T-helper 1 cell (primary cell): ENCODE data around the gene ZNF219.

Source experiments
- DNase-seq, 5 donors: peaks; one replicate each; pipeline ENCODE4 v3.0.0-alpha.2; 2012 to 2020
- total RNA-seq, 4 donors: gene quantifications; one replicate each; lab custom pipeline; 2026; lab: John Stamatoyannopoulos, UW

ZNF219 gene
- total RNA-seq = 12.3 to 23.2 (median 17.5) reads per million in 4 donors

- DNase-seq = peak in 1 of 5 donors; percentile 60
Measured at GRCh38 chr14:21098076-21098891, at the start of gene ZNF219. Gene ZNF219, minus strand, starts transcription at chr14:21098655. Its CDS starts 5,064 bp downstream, at chr14:21093591.

GRCh38 chr14:21145437-21145836 lies 47.0 kb upstream of the ZNF219 start:
- DNase-seq = no peak

GRCh38 chr14:21142357-21142756 lies 43.9 kb upstream of the ZNF219 start:
- no peak for DNase-seq

- no peak for DNase-seq
Measured at GRCh38 chr14:21136024-21136423, 37.6 kb upstream of the ZNF219 start.

GRCh38 chr14:21133901-21134300 lies 35.4 kb upstream of the ZNF219 start:
- no peak for DNase-seq

- no peak for DNase-seq
Measured at GRCh38 chr14:21123429-21123828, 25.0 kb upstream of the ZNF219 start.

DNA sequence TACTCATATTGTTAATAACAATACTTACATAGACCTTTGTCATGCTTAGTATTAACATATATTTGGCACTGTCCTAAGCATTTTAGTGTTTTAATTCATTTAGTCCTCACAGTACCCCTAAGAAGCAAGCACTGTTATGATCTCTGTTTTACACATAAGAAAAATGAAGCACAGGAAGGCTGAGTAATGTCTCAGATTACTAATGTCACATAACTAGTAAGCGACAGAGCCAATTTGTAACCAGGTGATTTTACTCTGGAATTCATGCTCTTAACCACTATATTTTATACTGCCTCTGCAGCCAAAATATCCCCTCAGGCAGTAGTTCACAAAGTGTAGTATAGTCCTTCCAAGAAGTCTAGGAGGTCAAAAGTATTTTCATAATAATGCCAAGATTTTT lies 22.7 kb upstream of the ZNF219 start:
- no peak for DNase-seq

DNA sequence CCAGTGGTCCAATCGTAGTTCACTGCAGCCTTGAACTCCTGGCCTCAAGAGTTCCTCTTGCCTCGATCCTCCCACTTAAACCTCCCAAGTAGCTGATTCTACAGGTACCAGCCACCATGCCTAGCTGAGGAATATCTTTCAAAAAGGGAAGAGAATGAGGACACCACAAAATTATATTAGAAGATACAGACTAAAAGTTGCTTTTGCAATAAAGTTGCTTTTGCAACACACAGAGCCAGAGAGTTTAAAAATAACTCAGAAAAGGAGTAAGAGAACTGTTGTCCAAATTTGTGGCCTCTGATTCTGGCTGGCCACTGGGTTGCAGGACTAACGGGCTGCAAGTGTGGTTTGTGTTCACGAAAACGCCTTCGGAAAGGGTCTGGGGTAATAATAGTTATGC lies 22.2 kb upstream of the ZNF219 start:
- DNase-seq = no peak

- DNase-seq = no peak
Measured at GRCh38 chr14:21118933-21119332, 20.5 kb upstream of the ZNF219 start.

- no peak for DNase-seq
Measured at GRCh38 chr14:21113369-21113768, 14.9 kb upstream of the ZNF219 start.

GRCh38 chr14:21112255-21112654 lies 13.8 kb upstream of the ZNF219 start:
- DNase-seq = no peak

GRCh38 chr14:21109377-21110138 lies 11.1 kb upstream of the ZNF219 start:
- peak in 1 of 5 donors; percentile 52 for DNase-seq

- no peak for DNase-seq
Measured at GRCh38 chr14:21108791-21109190, 10.3 kb upstream of the ZNF219 start.

- DNase-seq = no peak
Measured at GRCh38 chr14:21107283-21107800, 8.9 kb upstream of the ZNF219 start.

DNA sequence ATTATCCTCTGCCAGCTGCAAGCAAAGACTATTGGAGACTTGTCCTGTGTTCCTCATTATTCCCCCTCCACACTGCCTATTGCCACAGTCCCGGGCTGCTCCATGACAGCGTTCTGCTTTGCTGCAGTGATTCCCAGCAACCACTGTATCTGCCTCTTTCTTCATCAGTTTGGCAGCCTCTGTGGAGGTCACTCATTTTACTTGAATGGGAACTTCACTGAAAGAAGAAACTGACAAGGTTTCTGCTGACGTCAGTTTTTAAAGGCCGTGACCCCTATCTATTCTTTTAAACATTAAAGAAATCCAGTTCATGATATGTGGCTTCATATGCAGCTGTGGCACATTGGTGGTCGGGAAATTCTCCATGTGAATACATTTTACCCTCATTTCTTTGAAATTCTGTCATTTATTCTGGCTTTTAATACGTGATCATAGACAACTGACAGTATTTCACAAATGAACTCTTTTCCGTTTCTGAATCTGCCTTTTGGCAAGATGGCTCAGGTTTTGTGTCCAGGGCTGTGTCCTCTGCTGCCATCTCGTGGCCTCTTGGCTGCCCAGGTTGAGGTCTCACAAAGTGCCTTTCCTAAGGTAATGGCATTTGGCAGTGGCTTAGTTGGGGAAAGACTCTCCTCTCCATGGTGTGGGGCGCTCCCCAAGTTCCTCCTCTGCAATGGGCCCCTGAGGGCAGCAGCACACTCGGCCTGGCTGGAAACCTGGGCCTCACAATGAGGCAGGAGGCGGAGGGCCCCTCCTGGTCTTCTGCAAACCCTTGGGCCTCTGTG lies 8.2 kb upstream of the ZNF219 start:
- DNase-seq = peak; percentile 44 to 70 (median 61)

DNA sequence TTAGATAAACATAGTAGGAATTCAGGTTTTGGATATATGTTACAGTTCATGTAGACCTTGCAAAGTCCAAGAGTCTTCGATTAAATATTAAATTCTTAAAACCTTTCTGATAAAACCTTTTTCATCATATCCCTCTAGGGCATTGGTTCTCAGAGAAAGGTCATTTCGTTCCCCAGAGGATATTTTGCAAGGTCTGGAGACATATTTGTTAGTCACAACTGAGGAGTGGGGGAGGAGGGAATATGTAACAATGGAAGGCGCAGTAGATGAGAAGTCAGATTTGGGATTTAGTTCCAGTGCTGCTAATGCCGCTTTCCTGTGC lies 7.7 kb upstream of the ZNF219 start:
- no peak for DNase-seq

GRCh38 chr14:21105095-21105494 lies 6.6 kb upstream of the ZNF219 start:
- DNase-seq = no peak

DNA sequence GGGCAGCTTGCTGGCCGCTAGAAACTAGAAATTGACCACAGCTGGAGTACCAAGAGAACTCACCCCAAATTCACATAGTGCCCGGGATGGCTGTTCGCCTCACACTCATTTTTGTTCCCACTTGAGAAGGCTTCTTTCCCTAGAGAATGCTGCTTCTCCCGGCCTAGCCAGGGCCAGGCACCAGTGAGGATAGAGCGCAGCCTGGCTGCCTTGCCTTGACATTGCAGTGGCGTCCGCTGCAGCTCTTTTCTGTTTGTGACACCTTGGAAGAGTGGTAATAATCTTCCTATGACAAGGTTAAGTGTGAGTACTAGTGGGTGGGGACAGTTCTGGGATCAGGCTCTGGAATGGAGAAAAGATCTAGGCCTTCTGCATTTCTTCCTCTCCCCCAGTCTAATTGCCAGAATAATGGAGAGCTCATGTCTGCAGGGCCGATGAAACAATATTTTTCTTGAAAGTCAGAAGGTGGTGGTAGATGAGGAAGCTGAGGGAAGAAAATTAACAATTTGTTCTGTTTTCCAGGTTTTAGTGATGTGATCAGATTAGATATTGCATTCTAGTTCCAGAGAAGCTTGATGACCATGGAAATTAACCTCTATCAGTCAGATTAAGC lies 6.1 kb upstream of the ZNF219 start:
- DNase-seq = peak in 4 of 5 donors; percentile 50 to 64 (median 56)

GRCh38 chr14:21103710-21104447 lies 5.4 kb upstream of the ZNF219 start:
- DNase-seq = peak; percentile 78 to 96 (median 88)

DNA sequence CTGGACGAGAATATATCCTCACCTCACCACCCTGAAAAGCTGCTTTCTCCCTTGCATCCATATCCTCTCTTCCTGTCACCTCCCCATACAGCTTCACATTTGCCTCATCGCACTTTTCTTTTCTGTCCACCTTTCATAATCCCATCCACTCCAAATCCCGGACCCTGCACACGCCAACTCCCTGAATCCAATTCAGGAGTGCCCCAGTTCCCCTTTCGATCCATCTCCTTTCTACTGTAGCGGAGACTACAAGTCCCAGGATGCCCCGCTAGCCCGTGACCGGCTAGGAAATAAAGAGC lies 4.9 kb upstream of the ZNF219 start:
- DNase-seq = no peak

DNA sequence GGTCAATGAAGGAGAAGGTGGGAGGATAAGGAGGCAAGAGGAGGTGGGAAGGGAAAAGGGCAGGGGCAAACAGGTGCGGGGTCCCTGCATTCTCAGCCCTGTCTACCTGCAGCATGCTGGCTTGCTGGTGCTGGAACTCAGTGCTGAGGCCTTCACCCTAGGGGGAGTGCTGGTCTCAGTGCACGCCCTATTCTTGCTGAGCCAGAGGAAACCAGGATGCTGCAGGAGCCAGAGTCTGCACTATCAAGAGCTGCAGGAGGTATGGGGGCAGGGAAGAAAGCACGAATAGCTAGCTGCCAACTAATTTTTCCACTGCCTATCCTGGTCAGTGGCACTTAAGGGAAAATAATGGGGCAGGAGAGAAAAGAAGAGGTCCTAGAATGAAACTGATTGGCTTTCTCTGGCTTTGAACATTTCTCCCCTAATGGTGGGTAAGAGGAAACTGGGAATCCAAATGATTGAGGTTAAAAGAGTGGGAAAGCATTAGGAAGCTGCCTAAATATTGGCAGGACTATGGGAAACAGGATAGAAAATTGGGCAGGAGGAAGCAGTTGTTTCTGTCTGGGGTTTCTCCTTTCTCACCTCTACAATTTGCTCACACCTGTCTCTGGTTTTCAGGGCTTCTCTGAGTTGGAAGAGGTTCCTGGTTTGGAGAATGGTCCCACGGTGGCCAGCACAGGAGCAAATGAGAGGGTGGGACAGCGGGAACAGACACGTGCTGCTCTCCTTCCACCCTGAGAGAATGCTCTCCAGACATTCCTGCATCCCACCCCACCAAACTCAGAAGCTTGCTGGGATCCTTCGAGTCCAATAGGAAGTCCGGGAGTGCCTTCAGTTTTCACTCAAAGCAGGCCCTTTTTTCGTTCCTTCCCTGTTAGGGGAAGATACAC lies 4.3 kb upstream of the ZNF219 start:
- DNase-seq = no peak
